HepG2 (cell line): ENCODE measurements around the gene GFRA1.

Experiments used
- CTCF ChIP-seq: sonication (generic); formaldehyde crosslinking; IDR thresholded peaks from 2 replicates; pipeline ENCODE4 v1.5.0; 2020; ENCODE audit warnings: mild to moderate bottlenecking, missing genetic modification reagents, moderate library complexity
- MYNN ChIP-seq: sonication (generic); formaldehyde crosslinking; IDR thresholded peaks from 2 replicates; pipeline ENCODE4 v1.4.0; 2020; ENCODE audit warnings: mild to moderate bottlenecking, low read depth, missing genetic modification reagents
- ZBTB49 ChIP-seq: sonication (generic); formaldehyde crosslinking; IDR thresholded peaks from 2 replicates; pipeline ENCODE4 v1.4.0; 2020; ENCODE audit warnings: missing genetic modification reagents, borderline replicate concordance
- ZNF564 ChIP-seq: sonication (generic); formaldehyde crosslinking; IDR thresholded peaks from 2 replicates; pipeline ENCODE4 v1.8.1; 2023; ENCODE audit warnings: mild to moderate bottlenecking, missing genetic modification reagents
- ZNF780A ChIP-seq: sonication (generic); formaldehyde crosslinking; IDR thresholded peaks from 2 replicates; pipeline ENCODE4 v1.8.0; 2022; ENCODE audit warnings: mild to moderate bottlenecking, missing genetic modification reagents, moderate library complexity

GRCh38 chr10:116251602-116252395 is 21.2 kb downstream of the GFRA1 start:
- TF ChIP-seq ZNF780A (no peak), MYNN (no peak), ZNF564 (no peak), ZBTB49 (CRISPR knock-in tag) (no peak), CTCF (CRISPR knock-in tag) (no peak)
